CD4-positive, alpha-beta T cell (primary cell): ENCODE results near the gene CFAP410. TPM values are rescaled to one million over a fixed set of nuclear protein-coding genes. Genes with fewer than 3 reads are reported as not detected.

Experiments used
- ATAC-seq: fragments of 200-7000 bp; cut with Tn5 transposase; one replicate; pipeline ENCODE4 v1.10.0; 2022; ENCODE audit warnings: mild to moderate bottlenecking; ENCODE audit not compliant: poor library complexity
- CTCF ChIA-PET: fragments of 350-600 bp; sonication (Branson Sonifier 250); formaldehyde crosslinking; loops from one replicate; lab custom pipeline; 2021; ENCODE audit warnings: antibody characterized with exemption, inconsistent platforms; lab: Charles Lee
- POLR2A ChIA-PET: fragments of 350-600 bp; sonication (Branson Sonifier 250); formaldehyde crosslinking; loops from one replicate; lab custom pipeline; 2021; ENCODE audit warnings: antibody characterized with exemption, inconsistent platforms; lab: Charles Lee
- DNase-seq, 14 experiments: peaks; one replicate each; pipeline ENCODE4 v3.0.0-alpha.2; 2013 to 2020; ENCODE audit warnings: mixed read lengths in 2 of 14
- H3K27ac ChIP-seq, 2 donors: one replicate each; pipeline versions ENCODE4 v1.5.1 to v1.7.0; 2013; ENCODE audit warnings: low read length in 2 of 2, low read depth in 1 of 2, mild to moderate bottlenecking in 1 of 2
- H3K27me3 ChIP-seq, 2 experiments: 1 replicate in 1 of 2; 2 replicates in 1 of 2; pipeline versions ENCODE4 v1.6.1 to v1.7.0; 2013; ENCODE audit warnings: low read length in 2 of 2, control low read depth in 1 of 2, mild to moderate bottlenecking in 1 of 2, moderate library complexity in 1 of 2; ENCODE audit not compliant: insufficient read depth in 2 of 2, control insufficient read depth in 1 of 2
- H3K36me3 ChIP-seq: one replicate; pipeline ENCODE4 v1.6.1; 2013; ENCODE audit warnings: low read length, control low read depth; ENCODE audit not compliant: insufficient read depth
- H3K4me1 ChIP-seq: one replicate; pipeline ENCODE4 v1.6.1; 2013; ENCODE audit warnings: low read length, control low read depth; ENCODE audit not compliant: insufficient read depth
- H3K4me3 ChIP-seq: one replicate; pipeline ENCODE4 v1.5.1; 2013; ENCODE audit warnings: mild to moderate bottlenecking, low read length, moderate library complexity
- H3K9me3 ChIP-seq, 2 experiments: 1 replicate in 1 of 2; 2 replicates in 1 of 2; pipeline versions ENCODE4 v1.6.1 to v1.7.0; 2013; ENCODE audit warnings: low read length in 2 of 2, mild to moderate bottlenecking in 2 of 2, control low read depth in 1 of 2, moderate library complexity in 1 of 2; ENCODE audit not compliant: control insufficient read depth in 1 of 2, insufficient read depth in 1 of 2
- H3K27ac Mint-ChIP-seq: one replicate; pipeline ENCODE4 v1.8.0; 2020; ENCODE audit warnings: mixed read lengths
- H3K27me3 Mint-ChIP-seq: one replicate; pipeline ENCODE4 v1.8.0; 2021; ENCODE audit warnings: mixed read lengths
- H3K36me3 Mint-ChIP-seq: one replicate; pipeline ENCODE4 v1.8.0; 2021; ENCODE audit warnings: low read depth, mixed read lengths
- H3K4me1 Mint-ChIP-seq: one replicate; pipeline ENCODE4 v1.8.0; 2021; ENCODE audit warnings: low read depth, mixed read lengths
- H3K4me3 Mint-ChIP-seq: one replicate; pipeline ENCODE4 v1.8.0; 2020; ENCODE audit warnings: mild to moderate bottlenecking, mixed read lengths
- H3K9me3 Mint-ChIP-seq: one replicate; pipeline ENCODE4 v1.8.0; 2020; ENCODE audit warnings: mixed read lengths
- CTCF ChIP-seq: fragments of 200-600 bp; IDR thresholded peaks from one replicate; pipeline ENCODE4 v1.8.0; 2022; ENCODE audit warnings: antibody characterized with exemption, mild to moderate bottlenecking
- intact Hi-C, 2 experiments: fragments of 100-400 bp; cut with DNase I in 1 of 2; cut with micrococcal nuclease in 1 of 2; formaldehyde crosslinking; loops; one replicate each; pipeline versions ENCODE4 v1.15.1 to v1.9.0; 2023 to 2025; cut with DNase I, micrococcal nuclease
- total RNA-seq, 174 experiments: library from RNA in 2 of 174; stranded (reverse) in 2 of 174; gene quantifications; one replicate each; pipeline ENCODE4 v1.2.3 and lab custom pipeline; 2021 to 2026

Gene CFAP410
- total RNA-seq, 2 experiments from 2014 or later = 50.1 to 51.6 TPM

DNA sequence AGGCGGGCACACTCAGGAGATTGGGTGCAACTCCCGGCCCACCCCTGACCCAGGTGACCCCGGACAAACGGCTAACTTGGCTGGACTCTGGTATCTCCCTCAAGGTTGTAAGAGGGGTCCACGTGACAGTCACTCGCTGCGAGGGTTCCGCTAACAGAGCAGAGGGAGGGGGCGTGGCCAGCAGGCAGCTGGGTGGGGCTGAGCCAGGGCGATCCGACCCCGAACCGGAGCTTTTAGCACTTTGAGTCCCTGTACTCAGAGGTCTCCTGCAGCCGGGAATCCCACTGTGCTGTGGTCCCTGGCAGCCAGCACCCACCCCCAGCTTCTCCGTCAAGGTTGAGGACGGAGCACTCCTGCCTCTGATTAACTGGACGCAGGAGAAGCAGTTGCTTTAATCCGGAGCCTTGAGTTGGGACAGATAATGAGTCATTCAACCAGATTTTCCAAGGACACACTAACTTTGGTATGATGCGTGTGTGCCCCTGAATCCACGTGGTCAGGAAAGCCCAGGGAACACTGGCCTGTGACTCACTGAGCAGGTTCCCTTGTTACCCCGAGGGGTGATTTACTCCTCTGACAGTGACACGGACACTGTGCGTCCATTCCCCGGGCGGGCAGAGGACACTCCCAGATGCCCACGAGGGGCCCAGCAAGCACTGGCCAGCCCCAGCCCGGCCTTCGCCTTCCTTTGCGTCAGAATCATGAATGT, 31.0 kb upstream of the CFAP410 start:
- ChIA-PET POLR2A (no interaction called here), CTCF (no interaction called here)
- Histone ChIP-seq H3K9me3 (peaks cover 0 to 7% of the 10 kb centered on the region in 2 experiments), H3K4me3 (no peak overlapping the region), H3K36me3 (no peaks in the 10 kb centered on the region), H3K4me1 (peaks cover 16% of the 10 kb centered on the region), H3K27me3 (no peaks in the 10 kb centered on the region), H3K27ac (no peak overlapping the region)
- ATAC-seq = no peak
- TF ChIP-seq CTCF = no peak
- H3K27ac Mint-ChIP-seq = no peak overlapping the region
- no peaks in the 10 kb centered on the region for H3K27me3 Mint-ChIP-seq
- H3K36me3 Mint-ChIP-seq = no peaks in the 10 kb centered on the region
- peak in 2 of 14 experiments; percentile 24 to 33 for DNase-seq
- intact Hi-C loops = no loop called here
- H3K4me3 Mint-ChIP-seq = no peak overlapping the region
- no peaks in the 10 kb centered on the region for H3K9me3 Mint-ChIP-seq
- peaks cover 12% of the 10 kb centered on the region for H3K4me1 Mint-ChIP-seq

GRCh38 chr21:44368711-44369446, 29.7 kb upstream of the CFAP410 start:
- TF ChIP-seq CTCF = no peak
- H3K4me1 ChIP-seq = peaks cover 3% of the 10 kb centered on the region
- Mint-ChIP-seq H3K36me3 (no peaks in the 10 kb centered on the region), H3K4me3 (no peak overlapping the region), H3K9me3 (no peaks in the 10 kb centered on the region), H3K27ac (no peak overlapping the region), H3K4me1 (peaks cover 5% of the 10 kb centered on the region), H3K27me3 (no peaks in the 10 kb centered on the region)
- ChIA-PET POLR2A (no interaction called here), CTCF (no interaction called here)
- H3K27me3 ChIP-seq = no peaks in the 10 kb centered on the region
- DNase-seq = peak in 2 of 14 experiments; percentile 12 to 19
- H3K27ac ChIP-seq = no peak overlapping the region
- H3K4me3 ChIP-seq = no peak overlapping the region
- H3K9me3 ChIP-seq = peaks cover 0 to 16% of the 10 kb centered on the region in 2 experiments
- no peak for ATAC-seq
- intact Hi-C loops = no loop called here
- no peaks in the 10 kb centered on the region for H3K36me3 ChIP-seq

DNA sequence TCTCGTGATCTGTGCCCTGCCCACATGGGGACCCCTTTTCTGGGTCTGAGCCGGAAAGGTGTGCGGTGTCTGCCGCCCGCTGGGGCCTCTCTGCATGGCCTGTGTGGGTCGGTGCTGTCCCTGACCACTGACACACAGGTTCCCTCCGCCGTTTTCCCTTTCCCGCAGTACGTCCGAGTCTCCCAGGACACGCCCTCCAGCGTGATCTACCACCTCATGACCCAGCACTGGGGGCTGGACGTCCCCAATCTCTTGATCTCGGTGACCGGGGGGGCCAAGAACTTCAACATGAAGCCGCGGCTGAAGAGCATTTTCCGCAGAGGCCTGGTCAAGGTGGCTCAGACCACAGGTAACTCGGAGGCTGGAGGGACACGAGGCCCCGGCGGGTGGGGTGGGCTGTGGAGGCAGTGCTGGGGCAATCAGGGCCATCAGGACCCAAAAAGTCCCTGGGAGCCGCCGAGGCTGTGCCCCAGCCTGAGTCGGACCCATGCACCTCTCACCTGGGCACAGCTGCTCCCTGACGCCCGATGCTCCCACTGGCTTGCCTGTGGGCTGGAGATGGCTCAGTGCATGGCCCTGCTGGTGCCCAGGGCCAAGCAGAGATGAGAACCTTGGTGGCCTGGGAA, 27.5 kb upstream of the CFAP410 start:
- Mint-ChIP-seq H3K27me3 (no peaks in the 10 kb centered on the region), H3K36me3 (no peaks in the 10 kb centered on the region), H3K4me1 (no peaks in the 10 kb centered on the region), H3K27ac (no peak overlapping the region), H3K9me3 (no peaks in the 10 kb centered on the region), H3K4me3 (no peak overlapping the region)
- Histone ChIP-seq H3K36me3 (no peaks in the 10 kb centered on the region), H3K27ac (no peak overlapping the region), H3K27me3 (no peaks in the 10 kb centered on the region), H3K4me3 (no peak overlapping the region), H3K4me1 (no peaks in the 10 kb centered on the region), H3K9me3 (peaks cover 6 to 28% of the 10 kb centered on the region in 2 experiments)
- POLR2A ChIA-PET = no interaction called here
- ATAC-seq (no peak), DNase-seq (peak in 1 of 14 experiments; percentile 9)
- intact Hi-C loops = no loop called here
- TF ChIP-seq CTCF = no peak
- CTCF ChIA-PET = no interaction called here
